Bronchial epithelial cell (primary cell): ENCODE data around the gene ANK3. TPM values are rescaled to one million over a fixed set of nuclear protein-coding genes. Genes with fewer than 3 reads are reported as not detected.

Source experiments
- DNase-seq: peaks from one replicate; pipeline ENCODE4 v3.0.0-alpha.2; 2010; ENCODE audit warnings: low read depth
- FAIRE-seq: peaks from 2 replicates; lab custom pipeline; 2011; peaks lifted over from hg19 to GRCh38; lab: Jason Lieb, UNC
- H3K27me3 ChIP-seq: 2 replicates; pipeline ENCODE4 v1.5.1; 2011; ENCODE audit warnings: low read length; ENCODE audit not compliant: control insufficient read depth, insufficient read depth
- H3K36me3 ChIP-seq: 2 replicates; pipeline ENCODE4 v1.5.1; 2011; ENCODE audit warnings: low read length; ENCODE audit not compliant: control insufficient read depth, insufficient read depth
- H3K4me3 ChIP-seq: 2 replicates; pipeline ENCODE4 v1.5.1; 2011; ENCODE audit warnings: mild to moderate bottlenecking, low read depth, low read length, control low read depth
- CTCF ChIP-seq: IDR thresholded peaks from 2 replicates; pipeline ENCODE4 v1.5.1; 2011; ENCODE audit warnings: mild to moderate bottlenecking, moderate library complexity, low read length, control low read depth, inconsistent platforms; ENCODE audit not compliant: insufficient read depth, severe bottlenecking
- total RNA-seq: library from RNA; depleted of rRNA; stranded (reverse); fragments of >200 nt; gene quantifications from 2 replicates; pipeline ENCODE4 v1.2.1, GENCODE V29; 2014

ANK3 gene
- total RNA-seq, 1 donor from 2014 or later = 7.9 TPM

DNA sequence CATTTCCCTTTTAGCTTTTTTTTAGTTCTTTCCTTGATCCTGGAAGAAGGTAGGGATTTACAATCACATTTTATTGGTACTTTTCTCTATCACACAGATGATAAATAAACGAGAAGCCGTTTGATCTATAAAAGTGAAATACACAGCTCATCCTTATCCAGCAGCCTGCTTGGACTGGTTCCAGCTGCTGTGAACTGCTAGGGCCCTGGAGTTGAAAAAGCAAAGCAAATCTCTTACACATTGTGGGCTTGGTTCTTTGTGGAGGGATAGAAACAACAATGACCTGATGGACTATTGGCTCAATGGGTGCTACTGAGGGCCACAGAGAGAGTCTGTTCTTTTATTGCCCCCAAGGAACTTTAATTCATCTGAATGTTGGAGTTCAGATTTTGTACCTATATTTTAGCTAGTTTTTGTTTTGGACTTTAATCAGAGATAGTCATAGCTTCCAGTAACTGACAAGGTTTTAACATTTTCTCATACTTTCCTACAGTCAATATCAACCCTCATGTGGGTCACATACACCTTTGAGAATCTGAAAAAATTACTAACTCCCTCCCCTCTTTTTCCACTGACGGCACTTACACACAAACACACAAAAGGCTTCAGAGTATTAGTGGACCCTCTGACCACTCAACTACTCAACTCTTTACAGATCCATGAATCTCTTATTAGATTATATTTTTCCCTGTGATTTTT, 391.7 kb downstream of the ANK3 start:
- Histone ChIP-seq H3K36me3 (no peaks in the 10 kb centered on the region), H3K4me3 (no peak overlapping the region), H3K27me3 (no peaks in the 10 kb centered on the region)
- no peak for FAIRE-seq
- TF ChIP-seq CTCF = no peak
- no peak for DNase-seq

GRCh38 chr10:59995862-59996261, 393.8 kb downstream of the ANK3 start:
- no peak for FAIRE-seq
- H3K27me3 ChIP-seq = no peaks in the 10 kb centered on the region
- DNase-seq = peak; percentile 79
- H3K36me3 ChIP-seq = no peaks in the 10 kb centered on the region
- H3K4me3 ChIP-seq = no peak overlapping the region
- no peak for TF ChIP-seq CTCF

DNA sequence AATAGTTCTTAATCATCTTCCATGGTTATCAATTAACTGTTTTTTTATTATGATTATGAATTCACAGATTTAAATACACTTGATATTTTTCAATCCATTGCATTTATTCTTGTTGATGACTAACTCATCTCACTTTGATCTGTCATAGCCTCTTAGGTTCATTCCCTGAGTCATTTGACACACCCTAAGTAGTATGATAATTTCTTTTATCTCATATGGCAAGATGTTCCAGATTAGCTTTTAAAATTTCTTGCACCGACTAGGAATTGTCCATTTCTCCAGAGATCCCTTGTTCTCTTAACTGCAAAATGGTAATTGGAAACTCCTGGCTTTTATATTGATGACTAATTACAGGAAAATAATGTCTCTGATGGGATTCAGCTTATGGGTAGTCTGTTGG, 395.7 kb downstream of the ANK3 start:
- no peaks in the 10 kb centered on the region for H3K36me3 ChIP-seq
- H3K27me3 ChIP-seq = no peaks in the 10 kb centered on the region
- DNase-seq (peak; percentile 86), FAIRE-seq (no peak)
- H3K4me3 ChIP-seq = no peak overlapping the region
- no peak for TF ChIP-seq CTCF

- Histone ChIP-seq H3K27me3 (no peaks in the 10 kb centered on the region), H3K4me3 (no peak overlapping the region), H3K36me3 (no peaks in the 10 kb centered on the region)
- FAIRE-seq = no peak
- peak; percentile 96 for DNase-seq
- no peak for TF ChIP-seq CTCF
Observed at GRCh38 chr10:59991661-59992060, 398.0 kb downstream of the ANK3 start.

- Histone ChIP-seq H3K27me3 (no peaks in the 10 kb centered on the region), H3K4me3 (no peak overlapping the region), H3K36me3 (no peaks in the 10 kb centered on the region)
- FAIRE-seq = no peak
- DNase-seq = no peak
- no peak for TF ChIP-seq CTCF
Observed at GRCh38 chr10:59991117-59991516, 398.6 kb downstream of the ANK3 start.

- H3K4me3 ChIP-seq = no peak overlapping the region
- DNase-seq = peak; percentile 46
- no peak for TF ChIP-seq CTCF
- H3K27me3 ChIP-seq = no peaks in the 10 kb centered on the region
- FAIRE-seq = no peak
- H3K36me3 ChIP-seq = no peaks in the 10 kb centered on the region
Observed at GRCh38 chr10:59985639-59986038, 404.0 kb downstream of the ANK3 start.
